NK-92 (cell line): ENCODE data around the gene RPS6KA1.
"Not testable (repeated sequence)": the region's sequence is repeated elsewhere in the genome, so short reads cannot be mapped to it uniquely, and the experiment has no call there.

Source experiments
- DNase-seq: peaks from one replicate; lab custom pipeline; 2025; ENCODE audit not compliant: unreplicated experiment; lab: John Stamatoyannopoulos, UW

The RPS6KA1 gene

DNA sequence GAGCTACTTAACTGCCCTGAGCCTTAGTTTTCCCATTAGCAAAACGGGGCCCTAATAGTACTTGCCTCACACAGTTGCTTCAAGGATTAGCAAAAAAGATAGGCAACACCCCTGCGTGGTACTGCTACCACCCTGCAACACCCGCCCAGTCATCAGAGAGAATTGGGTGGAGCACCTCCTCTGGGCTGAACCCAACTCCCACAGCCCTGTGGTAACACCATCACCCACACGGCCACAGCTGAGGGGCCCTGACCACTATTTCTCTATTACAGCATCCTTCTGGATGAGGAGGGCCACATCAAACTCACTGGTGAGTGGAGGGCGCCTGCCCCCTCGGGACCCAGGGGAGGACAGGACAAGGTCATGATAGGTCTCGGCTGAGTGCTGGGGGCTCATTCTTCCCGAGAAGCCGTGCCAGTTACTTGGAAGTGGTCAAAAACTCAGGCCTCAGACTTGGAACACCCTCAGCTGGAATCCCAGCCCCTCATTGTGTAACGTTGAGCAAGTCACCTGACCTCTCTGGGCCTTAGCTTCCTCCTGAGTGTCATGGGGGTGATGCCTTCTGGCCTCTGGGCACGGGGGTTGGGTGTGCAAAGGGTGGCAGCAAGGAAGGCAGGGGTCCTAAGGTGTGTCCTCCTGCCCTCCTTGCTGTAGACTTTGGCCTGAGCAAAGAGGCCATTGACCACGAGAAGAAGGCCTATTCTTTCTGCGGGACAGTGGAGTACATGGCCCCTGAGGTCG is 24.6 kb downstream of the RPS6KA1 start:
- no peak for DNase-seq

DNA sequence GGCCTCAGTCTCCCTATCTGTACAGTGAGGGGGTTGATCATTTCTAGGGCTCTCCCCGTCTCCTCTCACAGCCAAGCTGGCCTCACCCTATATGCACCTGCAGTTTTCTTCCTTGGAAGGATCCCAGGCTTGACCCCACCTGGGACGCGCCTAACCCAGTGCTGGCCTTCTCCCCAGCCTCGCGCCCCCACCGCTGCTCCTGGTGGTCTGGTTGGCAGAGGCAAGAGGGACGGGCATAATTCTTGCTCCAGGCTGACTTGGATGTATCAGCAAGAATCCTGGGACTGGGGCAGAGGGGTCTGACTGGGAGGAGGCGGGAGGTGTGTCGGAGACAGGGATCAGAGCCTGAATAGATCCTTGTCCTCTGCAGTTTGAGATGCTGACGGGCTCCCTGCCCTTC is 25.2 kb downstream of the RPS6KA1 start:
- no peak for DNase-seq

DNA sequence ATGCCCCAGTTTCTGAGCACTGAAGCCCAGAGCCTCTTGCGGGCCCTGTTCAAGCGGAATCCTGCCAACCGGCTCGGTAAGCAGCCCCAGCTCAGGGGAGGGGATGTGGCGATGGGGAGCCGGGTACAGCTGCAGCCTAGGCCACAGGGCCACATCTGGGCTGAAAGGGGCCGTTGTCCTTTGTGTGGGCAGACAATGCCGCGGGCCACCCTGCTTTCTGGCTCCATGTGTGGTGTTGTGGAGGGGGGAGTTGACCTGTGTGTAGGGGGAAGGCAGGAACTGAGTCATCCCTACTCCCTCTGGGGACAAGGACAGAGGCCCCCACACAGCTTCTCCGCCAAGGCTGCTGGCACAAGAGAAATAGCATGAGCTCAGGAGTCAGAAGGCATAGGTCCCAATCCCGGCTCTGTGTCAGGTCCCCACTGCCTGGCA is 26.0 kb downstream of the RPS6KA1 start:
- no peak for DNase-seq

- no peak for DNase-seq
Measured at GRCh38 chr1:26556111-26556510, 26.6 kb downstream of the RPS6KA1 start.

DNA sequence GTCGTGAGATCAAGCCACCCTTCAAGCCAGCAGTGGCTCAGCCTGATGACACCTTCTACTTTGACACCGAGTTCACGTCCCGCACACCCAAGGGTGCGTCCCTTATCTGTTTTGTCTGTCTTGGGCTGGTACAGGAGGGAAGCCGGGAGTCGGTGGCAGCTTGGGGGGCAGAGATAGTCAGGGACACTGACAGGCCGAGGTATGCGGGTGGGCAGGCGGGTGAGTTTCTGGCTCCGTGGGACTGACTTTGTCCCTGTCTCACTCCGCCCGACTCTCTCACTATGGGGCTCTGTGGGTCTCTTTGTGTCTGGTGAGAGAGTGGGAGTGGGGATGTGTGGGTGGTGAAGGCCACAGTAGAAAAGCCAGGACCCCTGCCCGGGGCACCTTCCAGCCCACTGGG is 27.4 kb downstream of the RPS6KA1 start:
- no peak for DNase-seq

DNA sequence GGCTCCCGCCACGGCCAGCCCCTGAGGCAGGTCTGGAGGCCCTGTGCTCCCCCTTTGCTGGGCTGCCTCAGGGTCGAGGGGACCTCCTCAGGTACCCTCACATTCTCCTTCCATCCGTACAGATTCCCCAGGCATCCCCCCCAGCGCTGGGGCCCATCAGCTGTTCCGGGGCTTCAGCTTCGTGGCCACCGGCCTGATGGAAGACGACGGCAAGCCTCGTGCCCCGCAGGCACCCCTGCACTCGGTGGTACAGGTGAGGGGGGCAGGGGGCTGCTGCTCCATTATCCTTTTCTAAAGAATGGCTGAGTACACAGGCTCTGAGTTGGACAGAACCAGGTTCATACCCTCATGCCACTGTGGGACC is 29.1 kb downstream of the RPS6KA1 start:
- DNase-seq = no peak

DNA sequence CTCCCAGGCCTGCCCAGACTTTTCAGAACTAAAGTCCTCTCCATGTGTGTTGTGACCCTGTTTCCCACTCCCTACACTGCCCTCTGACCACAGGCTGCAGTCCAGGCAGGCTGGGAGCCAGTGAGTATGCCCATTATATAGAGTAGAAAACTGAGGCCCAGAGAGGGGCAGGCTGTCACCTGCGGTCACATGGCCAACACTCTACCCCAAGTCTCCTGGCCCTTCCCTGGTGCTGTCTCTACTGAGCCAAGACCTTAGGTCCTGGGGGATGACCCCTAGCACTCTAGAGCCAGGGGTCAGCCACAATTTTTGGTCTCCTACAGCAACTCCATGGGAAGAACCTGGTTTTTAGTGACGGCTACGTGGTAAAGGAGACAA is 30.8 kb downstream of the RPS6KA1 start:
- no peak for DNase-seq

DNA sequence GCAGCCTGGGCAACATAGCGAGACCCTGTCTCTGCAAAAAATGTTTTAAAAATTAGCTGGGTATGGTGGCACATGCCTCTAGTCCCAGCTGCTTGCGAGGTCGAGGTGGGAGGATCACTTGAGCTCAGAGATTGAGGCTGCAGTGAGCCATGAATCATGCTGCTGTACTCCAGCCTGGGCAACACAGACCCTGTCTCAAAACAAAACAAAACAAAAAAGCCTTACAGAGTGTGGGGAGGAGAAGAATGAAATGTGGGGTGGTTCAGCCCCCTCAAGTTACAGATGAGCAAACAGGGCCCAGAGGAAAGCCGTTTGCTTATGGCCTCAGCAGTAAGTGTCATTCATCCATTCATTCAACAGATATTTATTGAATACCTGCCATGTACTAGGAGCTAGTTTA is 40.7 kb downstream of the RPS6KA1 start:
- no peak for DNase-seq

- DNase-seq = no peak
Measured at GRCh38 chr1:26571381-26571780, 41.8 kb downstream of the RPS6KA1 start.

DNA sequence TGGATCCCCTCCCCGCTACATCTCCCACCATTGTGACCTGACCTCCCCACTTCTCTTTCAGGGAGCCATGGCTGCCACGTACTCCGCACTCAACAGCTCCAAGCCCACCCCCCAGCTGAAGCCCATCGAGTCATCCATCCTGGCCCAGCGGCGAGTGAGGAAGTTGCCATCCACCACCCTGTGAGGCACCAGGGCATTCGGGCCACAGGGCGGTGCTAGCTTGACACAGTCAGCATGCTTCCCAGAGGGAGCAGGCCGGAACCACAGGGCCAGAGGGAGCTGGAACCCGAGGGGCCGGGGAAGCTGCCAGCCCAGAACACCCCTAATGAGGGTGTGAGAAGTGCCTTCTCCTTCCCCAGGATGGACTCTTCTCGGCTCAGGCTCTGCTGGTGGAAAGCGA is 44.5 kb downstream of the RPS6KA1 start:
- no peak for DNase-seq

- DNase-seq = no peak
Measured at GRCh38 chr1:26574719-26575251, 45.2 kb downstream of the RPS6KA1 start.

GRCh38 chr1:26575348-26575747 is 45.8 kb downstream of the RPS6KA1 start:
- DNase-seq = no peak

DNA sequence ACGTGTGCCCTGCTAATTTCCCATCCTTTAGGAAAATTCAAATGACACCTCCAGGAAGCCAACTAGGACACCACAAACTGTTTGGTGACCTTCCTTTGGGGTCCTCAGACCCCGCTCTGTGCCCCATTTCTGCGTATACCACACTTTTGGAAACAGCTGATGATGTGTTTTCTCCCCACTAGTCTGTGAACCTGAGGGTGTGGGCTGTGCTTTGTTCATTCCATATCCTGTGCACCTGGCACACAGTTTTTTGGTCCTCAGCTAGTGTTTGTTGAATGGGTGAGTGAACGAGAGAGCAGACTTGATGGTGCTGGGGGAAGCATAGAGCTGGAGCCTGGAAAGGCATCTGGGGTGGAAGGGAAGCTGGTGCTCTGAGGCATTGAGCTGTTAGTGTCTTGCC is 48.6 kb downstream of the RPS6KA1 start:
- no peak for DNase-seq

- no peak for DNase-seq
Measured at GRCh38 chr1:26579681-26580111, 50.1 kb downstream of the RPS6KA1 start.

GRCh38 chr1:26580116-26580515 is 50.6 kb downstream of the RPS6KA1 start:
- no peak for DNase-seq

DNA sequence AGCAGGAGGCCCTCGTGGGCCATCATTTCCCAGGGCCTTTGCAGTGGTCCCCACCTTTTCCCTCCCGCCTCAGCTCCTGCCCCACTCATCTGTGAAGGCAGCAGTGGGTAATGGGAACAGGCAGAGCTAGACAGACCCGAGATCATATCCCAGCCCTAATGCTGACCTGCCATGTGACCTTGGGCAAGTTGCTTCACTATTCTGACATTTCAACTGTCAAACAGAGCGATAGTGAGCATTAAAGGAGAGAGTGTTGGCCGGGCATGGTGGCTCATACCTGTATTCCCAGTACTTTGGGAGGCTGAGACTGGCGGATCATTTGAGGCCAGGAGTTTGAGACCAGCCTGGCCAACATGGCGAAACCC is 51.7 kb downstream of the RPS6KA1 start:
- no peak for DNase-seq

- no peak for DNase-seq
Measured at GRCh38 chr1:26582053-26582835, 52.7 kb downstream of the RPS6KA1 start.

DNA sequence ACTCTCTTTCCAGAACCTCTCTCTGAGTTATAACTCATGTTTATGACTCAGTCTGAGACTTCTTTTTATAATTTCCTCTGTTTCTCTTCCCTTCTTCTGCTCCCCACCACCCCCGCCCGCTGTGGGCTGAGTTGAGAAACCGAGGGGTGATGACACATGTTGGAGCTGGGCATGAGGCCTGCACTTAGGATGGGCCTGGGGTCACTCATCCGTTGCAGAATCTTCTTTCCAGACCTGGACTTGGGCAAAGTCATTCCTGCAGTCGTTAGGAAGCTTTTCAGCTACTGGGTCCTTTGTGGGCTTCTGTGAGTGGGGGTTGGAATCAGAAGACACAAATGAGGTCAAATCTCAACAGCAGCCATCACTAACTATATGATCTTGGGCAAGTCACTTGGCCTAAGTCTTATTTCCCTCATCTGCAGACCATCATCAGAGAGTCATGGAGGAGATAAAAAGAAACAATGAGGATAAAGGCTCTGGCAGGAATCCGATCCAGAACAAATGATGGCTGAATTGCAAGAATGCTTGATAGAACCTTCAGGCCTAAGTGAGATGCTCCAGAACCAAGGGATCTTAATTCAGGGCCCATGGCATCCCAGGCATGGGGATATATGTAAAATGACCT is 53.4 kb downstream of the RPS6KA1 start:
- DNase-seq = no peak

- no peak for DNase-seq
Measured at GRCh38 chr1:26583646-26584485, 54.3 kb downstream of the RPS6KA1 start.

- not testable (repeated sequence) for DNase-seq
Measured at GRCh38 chr1:26584588-26584987, 55.0 kb downstream of the RPS6KA1 start.

GRCh38 chr1:26585471-26585870 is 55.9 kb downstream of the RPS6KA1 start:
- no peak for DNase-seq
